ENCODE measurements around the gene TREML4. TPM values are rescaled to one million over a fixed set of nuclear protein-coding genes. Genes with fewer than 3 reads are reported as not detected.

The TREML4 gene
- total and polyA plus RNA-seq, 9 of the 15 experiments (the other 6 are each of a cell fraction or from before 2014, with no cell fraction given), result not detected

DNA sequence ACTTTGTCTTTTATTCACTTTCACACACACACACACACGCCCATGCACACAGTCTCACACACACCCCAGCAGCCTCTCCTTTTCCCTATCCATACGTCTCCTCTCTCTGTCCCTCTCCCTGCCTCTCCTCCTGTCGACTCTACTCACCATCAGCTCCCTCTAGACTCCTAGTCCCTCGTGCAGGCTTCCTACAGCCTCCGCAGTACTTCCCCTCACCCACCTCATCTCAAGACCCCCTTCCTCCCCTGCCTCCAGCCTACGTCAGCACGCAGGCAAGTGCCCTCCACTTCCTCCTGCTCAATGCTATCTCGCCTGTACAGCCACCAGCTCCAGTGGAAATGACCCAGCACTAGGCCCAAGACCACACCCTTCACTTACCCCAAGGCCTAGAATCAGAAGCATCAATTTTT is 26.4 kb upstream of the TREML4 start (continued):
- no peak for TF ChIP-seq HSF4 (CRISPR knock-in tag; IDR thresholded peaks at IDR 0.05; ENCODE audit: borderline replicate concordance)
- TF ChIP-seq TAF15 (IDR thresholded peaks at IDR 0.05; ENCODE audit: low read depth, low read length), result no peak
- peak; percentile 62 for TF ChIP-seq ZNF316 (IDR thresholded peaks at IDR 0.05)
- TF ChIP-seq KHSRP (IDR thresholded peaks at IDR 0.05), result no peak
- TF ChIP-seq EWSR1 (IDR thresholded peaks at IDR 0.05; ENCODE audit: borderline replicate concordance, low read depth, partially characterized antibody), result no peak
- TF ChIP-seq HDAC2 (IDR thresholded peaks at IDR 0.05), result 0 out of 2 replicates have a peak, but pooled peaks have one; percentile 50
- no peak for TF ChIP-seq KDM2B (CRISPR knock-in tag; IDR thresholded peaks at IDR 0.05)
- no peak for TF ChIP-seq GABPB1 (CRISPR knock-in tag; IDR thresholded peaks at IDR 0.05)
- TF ChIP-seq, protein P1, sequence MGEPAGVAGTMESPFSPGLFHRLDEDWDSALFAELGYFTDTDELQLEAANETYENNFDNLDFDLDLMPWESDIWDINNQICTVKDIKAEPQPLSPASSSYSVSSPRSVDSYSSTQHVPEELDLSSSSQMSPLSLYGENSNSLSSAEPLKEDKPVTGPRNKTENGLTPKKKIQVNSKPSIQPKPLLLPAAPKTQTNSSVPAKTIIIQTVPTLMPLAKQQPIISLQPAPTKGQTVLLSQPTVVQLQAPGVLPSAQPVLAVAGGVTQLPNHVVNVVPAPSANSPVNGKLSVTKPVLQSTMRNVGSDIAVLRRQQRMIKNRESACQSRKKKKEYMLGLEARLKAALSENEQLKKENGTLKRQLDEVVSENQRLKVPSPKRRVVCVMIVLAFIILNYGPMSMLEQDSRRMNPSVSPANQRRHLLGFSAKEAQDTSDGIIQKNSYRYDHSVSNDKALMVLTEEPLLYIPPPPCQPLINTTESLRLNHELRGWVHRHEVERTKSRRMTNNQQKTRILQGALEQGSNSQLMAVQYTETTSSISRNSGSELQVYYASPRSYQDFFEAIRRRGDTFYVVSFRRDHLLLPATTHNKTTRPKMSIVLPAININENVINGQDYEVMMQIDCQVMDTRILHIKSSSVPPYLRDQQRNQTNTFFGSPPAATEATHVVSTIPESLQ (CRISPR knock-in tag; IDR thresholded peaks at IDR 0.05), result no peak
- no peak for TF ChIP-seq U2AF1 (optimal IDR thresholded peaks at IDR 0.05; ENCODE audit: low read depth, low read length)
- TF ChIP-seq, protein P2, sequence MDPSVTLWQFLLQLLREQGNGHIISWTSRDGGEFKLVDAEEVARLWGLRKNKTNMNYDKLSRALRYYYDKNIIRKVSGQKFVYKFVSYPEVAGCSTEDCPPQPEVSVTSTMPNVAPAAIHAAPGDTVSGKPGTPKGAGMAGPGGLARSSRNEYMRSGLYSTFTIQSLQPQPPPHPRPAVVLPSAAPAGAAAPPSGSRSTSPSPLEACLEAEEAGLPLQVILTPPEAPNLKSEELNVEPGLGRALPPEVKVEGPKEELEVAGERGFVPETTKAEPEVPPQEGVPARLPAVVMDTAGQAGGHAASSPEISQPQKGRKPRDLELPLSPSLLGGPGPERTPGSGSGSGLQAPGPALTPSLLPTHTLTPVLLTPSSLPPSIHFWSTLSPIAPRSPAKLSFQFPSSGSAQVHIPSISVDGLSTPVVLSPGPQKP (CRISPR knock-in tag; IDR thresholded peaks at IDR 0.05), result no peak
- TF ChIP-seq, protein P3, sequence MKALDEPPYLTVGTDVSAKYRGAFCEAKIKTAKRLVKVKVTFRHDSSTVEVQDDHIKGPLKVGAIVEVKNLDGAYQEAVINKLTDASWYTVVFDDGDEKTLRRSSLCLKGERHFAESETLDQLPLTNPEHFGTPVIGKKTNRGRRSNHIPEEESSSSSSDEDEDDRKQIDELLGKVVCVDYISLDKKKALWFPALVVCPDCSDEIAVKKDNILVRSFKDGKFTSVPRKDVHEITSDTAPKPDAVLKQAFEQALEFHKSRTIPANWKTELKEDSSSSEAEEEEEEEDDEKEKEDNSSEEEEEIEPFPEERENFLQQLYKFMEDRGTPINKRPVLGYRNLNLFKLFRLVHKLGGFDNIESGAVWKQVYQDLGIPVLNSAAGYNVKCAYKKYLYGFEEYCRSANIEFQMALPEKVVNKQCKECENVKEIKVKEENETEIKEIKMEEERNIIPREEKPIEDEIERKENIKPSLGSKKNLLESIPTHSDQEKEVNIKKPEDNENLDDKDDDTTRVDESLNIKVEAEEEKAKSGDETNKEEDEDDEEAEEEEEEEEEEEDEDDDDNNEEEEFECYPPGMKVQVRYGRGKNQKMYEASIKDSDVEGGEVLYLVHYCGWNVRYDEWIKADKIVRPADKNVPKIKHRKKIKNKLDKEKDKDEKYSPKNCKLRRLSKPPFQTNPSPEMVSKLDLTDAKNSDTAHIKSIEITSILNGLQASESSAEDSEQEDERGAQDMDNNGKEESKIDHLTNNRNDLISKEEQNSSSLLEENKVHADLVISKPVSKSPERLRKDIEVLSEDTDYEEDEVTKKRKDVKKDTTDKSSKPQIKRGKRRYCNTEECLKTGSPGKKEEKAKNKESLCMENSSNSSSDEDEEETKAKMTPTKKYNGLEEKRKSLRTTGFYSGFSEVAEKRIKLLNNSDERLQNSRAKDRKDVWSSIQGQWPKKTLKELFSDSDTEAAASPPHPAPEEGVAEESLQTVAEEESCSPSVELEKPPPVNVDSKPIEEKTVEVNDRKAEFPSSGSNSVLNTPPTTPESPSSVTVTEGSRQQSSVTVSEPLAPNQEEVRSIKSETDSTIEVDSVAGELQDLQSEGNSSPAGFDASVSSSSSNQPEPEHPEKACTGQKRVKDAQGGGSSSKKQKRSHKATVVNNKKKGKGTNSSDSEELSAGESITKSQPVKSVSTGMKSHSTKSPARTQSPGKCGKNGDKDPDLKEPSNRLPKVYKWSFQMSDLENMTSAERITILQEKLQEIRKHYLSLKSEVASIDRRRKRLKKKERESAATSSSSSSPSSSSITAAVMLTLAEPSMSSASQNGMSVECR (CRISPR knock-in tag; IDR thresholded peaks at IDR 0.05), result no peak
- no peak for TF ChIP-seq IFI16 (CRISPR knock-in tag; IDR thresholded peaks at IDR 0.05)
- no peak for TF ChIP-seq ZFPM2 (CRISPR knock-in tag; IDR thresholded peaks at IDR 0.05)
- TF ChIP-seq, protein P4, sequence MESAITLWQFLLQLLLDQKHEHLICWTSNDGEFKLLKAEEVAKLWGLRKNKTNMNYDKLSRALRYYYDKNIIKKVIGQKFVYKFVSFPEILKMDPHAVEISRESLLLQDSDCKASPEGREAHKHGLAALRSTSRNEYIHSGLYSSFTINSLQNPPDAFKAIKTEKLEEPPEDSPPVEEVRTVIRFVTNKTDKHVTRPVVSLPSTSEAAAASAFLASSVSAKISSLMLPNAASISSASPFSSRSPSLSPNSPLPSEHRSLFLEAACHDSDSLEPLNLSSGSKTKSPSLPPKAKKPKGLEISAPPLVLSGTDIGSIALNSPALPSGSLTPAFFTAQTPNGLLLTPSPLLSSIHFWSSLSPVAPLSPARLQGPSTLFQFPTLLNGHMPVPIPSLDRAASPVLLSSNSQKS (CRISPR knock-in tag; IDR thresholded peaks at IDR 0.05), result no peak
- TF ChIP-seq NEUROD1 (IDR thresholded peaks at IDR 0.05; ENCODE audit: borderline replicate concordance, low read depth, low read length, partially characterized antibody), result no peak
- no peak for TF ChIP-seq FOXJ2 (tag; IDR thresholded peaks at IDR 0.05)
- TF ChIP-seq BDP1 (IDR thresholded peaks at IDR 0.05; ENCODE audit: insufficient read depth, insufficient read length), result no peak
- TF ChIP-seq, protein P5, sequence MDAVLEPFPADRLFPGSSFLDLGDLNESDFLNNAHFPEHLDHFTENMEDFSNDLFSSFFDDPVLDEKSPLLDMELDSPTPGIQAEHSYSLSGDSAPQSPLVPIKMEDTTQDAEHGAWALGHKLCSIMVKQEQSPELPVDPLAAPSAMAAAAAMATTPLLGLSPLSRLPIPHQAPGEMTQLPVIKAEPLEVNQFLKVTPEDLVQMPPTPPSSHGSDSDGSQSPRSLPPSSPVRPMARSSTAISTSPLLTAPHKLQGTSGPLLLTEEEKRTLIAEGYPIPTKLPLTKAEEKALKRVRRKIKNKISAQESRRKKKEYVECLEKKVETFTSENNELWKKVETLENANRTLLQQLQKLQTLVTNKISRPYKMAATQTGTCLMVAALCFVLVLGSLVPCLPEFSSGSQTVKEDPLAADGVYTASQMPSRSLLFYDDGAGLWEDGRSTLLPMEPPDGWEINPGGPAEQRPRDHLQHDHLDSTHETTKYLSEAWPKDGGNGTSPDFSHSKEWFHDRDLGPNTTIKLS (IDR thresholded peaks at IDR 0.05; ENCODE audit: borderline replicate concordance, low read depth), result no peak
- TF ChIP-seq GTF2E2 (tag; IDR thresholded peaks at IDR 0.05), result no peak
